ENCODE data around the gene PDSS1. TPM values are rescaled to one million over a fixed set of nuclear protein-coding genes. Genes with fewer than 3 reads are reported as not detected.

Gene PDSS1
- total RNA-seq, 1 donor from 2014 or later = 25.3 TPM

GRCh38 chr10:26790221-26790995 is 92.9 kb downstream of the PDSS1 start:
- FAIRE-seq = no peak
- no peak for DNase-seq (ENCODE audit: low spot score in 2 of 2)

GRCh38 chr10:26792758-26793495 is 95.4 kb downstream of the PDSS1 start:
- DNase-seq (ENCODE audit: low spot score in 2 of 2) = no peak
- no peak for FAIRE-seq

Small RNA genes lying within 50 kb of the gene (small RNA-seq; reads per million reads assigned to genes)
- gene RF00191 = not detected
- gene RNU6-946P = not detected

Other genes with a start within 250 kb of the PDSS1 start
- gene ABI1, start 163.3 kb downstream of the PDSS1 start, total RNA-seq = 64.4 TPM

Data from frontal cortex (tissue), 4 donors.